Mucosa of descending colon (tissue), 3 donors: ENCODE data around the gene RBM33. TPM values are rescaled to one million over a fixed set of nuclear protein-coding genes. Genes with fewer than 3 reads are reported as not detected.

Source experiments
- ATAC-seq: fragments of 200-7000 bp; cut with Tn5 transposase; one replicate; pipeline ENCODE4 v1.9.1; 2020; ENCODE audit warnings: mild to moderate bottlenecking, moderate library complexity
- DNase-seq, 3 donors: peaks; one replicate each; pipeline ENCODE4 v3.0.0-alpha.2; 2020
- H3K36me3 ChIP-seq: fragments of 200-600 bp; one replicate; pipeline ENCODE4 v1.8.0; 2021; ENCODE audit warnings: low read depth, mild to moderate bottlenecking
- H3K4me1 ChIP-seq: fragments of 200-600 bp; one replicate; pipeline ENCODE4 v1.8.0; 2021; ENCODE audit warnings: low read depth, mild to moderate bottlenecking
- H3K4me3 ChIP-seq: fragments of 200-600 bp; one replicate; pipeline ENCODE4 v1.8.0; 2021; ENCODE audit warnings: mild to moderate bottlenecking
- H3K9me3 ChIP-seq: fragments of 200-600 bp; one replicate; pipeline ENCODE4 v1.8.0; 2021; ENCODE audit warnings: mild to moderate bottlenecking
- intact Hi-C, 2 donors: fragments of 100-400 bp; cut with DNase I in 1 of 2; cut with micrococcal nuclease in 1 of 2; formaldehyde crosslinking; loops; one replicate each; pipeline versions ENCODE4 v1.11.0 to v1.11.1; 2022; cut with DNase I, micrococcal nuclease
- total RNA-seq, 3 donors: library from RNA; stranded (reverse); fragmentation: NEBNext Ultra II Directional in 2 of 3; extraction: Animal tissue kit (Norgen Biotek cat#: 25700) in 2 of 3; gene quantifications; one replicate each; pipeline versions ENCODE4 v1.2.1 to v1.2.4, GENCODE V29; 2021 to 2023
- TF ChIP-seq, protein P1 (sequence below): fragments of 200-600 bp; IDR thresholded peaks from one replicate; pipeline ENCODE4 v1.8.0; 2022; ENCODE audit warnings: antibody characterized with exemption, mild to moderate bottlenecking
- donor health status: DM: no; HTN: no; CAD: no; lungs with moderate emphysema.
- donor health status: DM: no; HTN: no; CAD: no.
- donor health status: DM: no; HTN: yes; CAD: no.

Gene RBM33
- total RNA-seq, 3 donors from 2014 or later: 59.9 to 75.8 (median 69.8) TPM

DNA sequence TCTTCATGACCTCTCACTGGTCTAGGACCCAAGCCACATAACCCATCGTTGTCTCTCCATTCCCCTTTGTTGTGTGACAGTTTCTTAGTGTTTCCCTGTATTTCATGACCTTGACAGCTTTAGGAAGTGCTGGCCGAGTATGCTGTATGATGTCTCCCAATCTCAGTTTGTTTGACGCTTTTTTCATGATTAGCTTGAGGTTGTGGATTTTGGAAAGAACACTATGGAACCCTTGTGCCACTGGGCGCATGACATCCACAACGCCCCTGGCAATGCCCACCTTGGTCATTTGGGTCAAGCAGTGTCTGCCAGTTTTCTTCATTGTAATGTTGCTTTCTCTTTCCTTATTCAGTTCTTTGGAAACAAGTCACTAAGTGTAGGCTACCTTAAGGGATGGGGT lies 52.3 kb downstream of the RBM33 start:
- Histone ChIP-seq H3K36me3 (no peaks in the 10 kb centered on the region), H3K4me3 (no peak overlapping the region), H3K9me3 (no peaks in the 10 kb centered on the region), H3K4me1 (peaks cover 4% of the 10 kb centered on the region)
- TF ChIP-seq, protein P1, sequence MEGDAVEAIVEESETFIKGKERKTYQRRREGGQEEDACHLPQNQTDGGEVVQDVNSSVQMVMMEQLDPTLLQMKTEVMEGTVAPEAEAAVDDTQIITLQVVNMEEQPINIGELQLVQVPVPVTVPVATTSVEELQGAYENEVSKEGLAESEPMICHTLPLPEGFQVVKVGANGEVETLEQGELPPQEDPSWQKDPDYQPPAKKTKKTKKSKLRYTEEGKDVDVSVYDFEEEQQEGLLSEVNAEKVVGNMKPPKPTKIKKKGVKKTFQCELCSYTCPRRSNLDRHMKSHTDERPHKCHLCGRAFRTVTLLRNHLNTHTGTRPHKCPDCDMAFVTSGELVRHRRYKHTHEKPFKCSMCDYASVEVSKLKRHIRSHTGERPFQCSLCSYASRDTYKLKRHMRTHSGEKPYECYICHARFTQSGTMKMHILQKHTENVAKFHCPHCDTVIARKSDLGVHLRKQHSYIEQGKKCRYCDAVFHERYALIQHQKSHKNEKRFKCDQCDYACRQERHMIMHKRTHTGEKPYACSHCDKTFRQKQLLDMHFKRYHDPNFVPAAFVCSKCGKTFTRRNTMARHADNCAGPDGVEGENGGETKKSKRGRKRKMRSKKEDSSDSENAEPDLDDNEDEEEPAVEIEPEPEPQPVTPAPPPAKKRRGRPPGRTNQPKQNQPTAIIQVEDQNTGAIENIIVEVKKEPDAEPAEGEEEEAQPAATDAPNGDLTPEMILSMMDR: no peak
- no peak for DNase-seq
- intact Hi-C loops: no loop called here
- ATAC-seq: no peak

DNA sequence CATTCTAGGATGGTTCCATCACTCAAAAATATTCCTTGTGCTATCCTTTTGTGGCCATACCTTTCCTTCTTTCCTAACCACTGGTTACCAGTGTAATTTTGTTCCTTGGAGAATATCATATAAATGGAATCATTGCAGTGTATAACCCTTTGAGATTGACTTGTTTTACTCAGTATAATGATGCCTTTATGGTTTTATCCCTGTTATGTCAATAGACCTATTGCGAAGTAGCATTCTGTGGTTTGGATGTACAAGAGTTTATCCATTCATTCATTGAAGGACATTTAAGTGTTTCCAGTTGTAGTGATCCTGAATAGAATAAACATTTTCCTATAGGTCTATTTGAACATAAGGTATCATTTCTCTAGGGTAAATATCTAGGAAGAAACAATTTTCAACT lies 54.2 kb downstream of the RBM33 start:
- Histone ChIP-seq H3K4me3 (no peak overlapping the region), H3K9me3 (no peaks in the 10 kb centered on the region), H3K4me1 (peaks cover 6% of the 10 kb centered on the region), H3K36me3 (no peaks in the 10 kb centered on the region)
- intact Hi-C loops: no loop called here
- TF ChIP-seq, protein P1: no peak
- DNase-seq: no peak
- ATAC-seq: peak; percentile 56

DNA sequence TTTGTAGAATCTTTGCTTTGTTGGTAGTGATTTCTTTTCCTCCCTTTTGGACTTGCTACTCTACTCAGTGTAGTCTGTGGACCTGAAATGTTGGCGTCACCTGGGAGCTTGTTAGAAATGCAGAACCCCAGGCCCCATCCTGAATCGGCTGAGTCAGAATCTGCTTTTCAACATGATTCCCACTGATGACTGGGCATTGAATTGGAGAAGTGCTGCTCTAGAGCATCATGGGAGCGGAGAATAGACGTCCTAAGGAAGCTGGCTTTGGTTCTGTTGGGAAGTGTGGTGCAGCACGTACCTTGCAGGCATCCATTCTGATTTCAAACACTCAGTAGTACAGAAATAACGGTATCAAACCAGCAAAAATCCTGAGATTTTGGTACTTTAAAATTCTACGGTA lies 54.7 kb downstream of the RBM33 start:
- peaks cover 4% of the 10 kb centered on the region for H3K4me1 ChIP-seq
- DNase-seq (no peak), ATAC-seq (no peak)
- TF ChIP-seq, protein P1: no peak
- no peaks in the 10 kb centered on the region for H3K9me3 ChIP-seq
- H3K36me3 ChIP-seq: no peaks in the 10 kb centered on the region
- H3K4me3 ChIP-seq: no peak overlapping the region
- intact Hi-C loops: no loop called here

DNA sequence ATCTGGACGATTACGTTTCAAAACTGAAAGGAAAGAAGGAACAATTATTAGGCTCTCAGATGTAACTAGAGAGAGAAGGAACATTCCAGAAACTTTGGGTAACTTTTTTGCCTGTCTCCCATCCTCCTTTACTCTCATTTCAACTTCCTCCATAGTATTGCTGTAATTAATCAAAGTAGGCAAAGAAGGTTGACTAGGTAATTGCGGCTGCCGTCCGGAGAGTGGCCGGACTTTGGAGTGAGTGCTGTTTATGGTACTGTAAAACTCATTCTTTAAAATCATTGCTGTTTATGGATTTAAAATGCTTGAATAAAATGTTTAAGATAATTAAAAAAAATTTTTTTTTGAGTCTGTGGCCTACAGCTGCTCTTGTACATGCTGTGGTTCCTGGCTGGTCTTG lies 56.4 kb downstream of the RBM33 start:
- peak in 2 of 3 donors; percentile 67 for DNase-seq
- Histone ChIP-seq H3K4me3 (no peak overlapping the region), H3K9me3 (no peaks in the 10 kb centered on the region), H3K36me3 (no peaks in the 10 kb centered on the region), H3K4me1 (peaks cover 4% of the 10 kb centered on the region)
- intact Hi-C loops: no loop called here
- ATAC-seq: peak; percentile 85
- TF ChIP-seq, protein P1: no peak

DNA sequence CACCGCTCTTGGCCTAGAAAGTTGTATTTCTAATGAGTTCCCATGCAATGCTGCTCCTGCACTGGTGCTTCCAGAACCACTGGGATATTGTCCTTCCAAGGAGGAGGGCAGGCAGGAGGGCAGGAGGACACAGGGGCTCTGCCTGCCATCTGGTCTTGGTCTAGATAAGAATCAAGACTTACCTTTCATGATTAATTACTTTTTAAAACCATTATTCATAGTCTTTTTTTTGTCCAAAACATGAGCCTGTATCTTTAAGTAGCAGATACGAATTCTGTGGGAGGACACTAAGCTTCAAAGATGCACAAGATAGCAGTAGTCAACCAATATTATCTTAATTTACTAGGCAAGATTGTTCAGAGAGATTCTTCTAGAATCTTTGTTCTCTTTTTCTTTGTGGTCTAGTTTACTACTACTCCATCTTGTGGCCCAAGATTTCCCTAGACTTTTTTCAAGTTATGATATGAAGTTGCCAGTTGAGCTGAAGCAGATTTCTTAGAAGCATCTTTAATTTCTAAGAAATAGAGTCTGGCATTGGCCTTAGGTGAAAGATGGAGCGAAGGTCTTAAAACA lies 57.6 kb downstream of the RBM33 start:
- no peak for ATAC-seq
- Histone ChIP-seq H3K9me3 (no peaks in the 10 kb centered on the region), H3K36me3 (no peaks in the 10 kb centered on the region), H3K4me1 (peaks cover 4% of the 10 kb centered on the region), H3K4me3 (no peak overlapping the region)
- TF ChIP-seq, protein P1: no peak
- intact Hi-C loops: no loop called here
- DNase-seq: no peak

DNA sequence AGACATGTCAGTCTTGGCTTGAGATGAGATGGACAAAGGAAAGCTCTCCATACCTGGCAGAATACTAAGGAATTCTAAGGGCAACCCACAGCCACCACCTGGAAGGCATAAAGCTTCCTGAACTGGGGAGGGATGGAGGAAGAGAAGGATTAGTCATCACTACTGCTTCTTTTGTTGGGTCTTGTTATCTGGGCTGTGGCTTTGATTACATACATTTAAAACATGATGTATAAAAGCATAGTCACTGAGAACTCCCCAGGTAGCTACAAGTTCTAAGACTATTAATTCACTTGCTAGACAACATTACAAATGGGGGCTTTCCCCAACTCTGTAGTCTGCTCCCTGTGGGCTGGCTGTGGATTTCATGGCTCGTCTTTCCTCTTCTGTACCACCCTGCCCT lies 58.2 kb downstream of the RBM33 start:
- Histone ChIP-seq H3K36me3 (no peaks in the 10 kb centered on the region), H3K4me1 (peaks cover 4% of the 10 kb centered on the region), H3K4me3 (no peak overlapping the region), H3K9me3 (no peaks in the 10 kb centered on the region)
- no peak for DNase-seq
- peak; percentile 87 for ATAC-seq
- TF ChIP-seq, protein P1: no peak
- intact Hi-C loops: no loop called here
